Measurements from ENCODE around the gene SEMA5A. TPM values are rescaled to one million over a fixed set of nuclear protein-coding genes. Genes with fewer than 3 reads are reported as not detected.

Gene SEMA5A
- total and polyA plus RNA-seq, 11 donors: 4.6 to 71.5 (median 33.8) TPM

GRCh38 chr5:9477537-9477936, 68.3 kb downstream of the SEMA5A start:
- intact Hi-C loops (cut with DNase I): no loop called here
- no peak for ATAC-seq
- TF ChIP-seq CTCF (IDR thresholded peaks at IDR 0.05): no peak
- TF ChIP-seq POLR2A (IDR thresholded peaks at IDR 0.05): no peak
- Histone ChIP-seq H3K4me1 (peaks cover 0 to 11% (median 0%) of the 10 kb centered on the region in 12 donors), H3K4me3 (no peak overlapping the region), H3K9me3 (peaks cover 0 to 33% (median 17%) of the 10 kb centered on the region in 12 donors), H3K27me3 (no peaks in the 10 kb centered on the region), H3K27ac (no peak overlapping the region), H3K36me3 (no peaks in the 10 kb centered on the region)
- 64 to 82% (median 69%) methylated on average over 2 of the region's 2 CpGs for WGBS, 4 donors
- DNase-seq: no peak

GRCh38 chr5:9474219-9475002, 71.5 kb downstream of the SEMA5A start:
- peaks cover 0 to 15% (median 0%) of the 10 kb centered on the region in 12 donors for H3K4me1 ChIP-seq
- 79 to 84% (median 81%) methylated on average over 10 of the region's 10 CpGs for WGBS, 4 donors
- DNase-seq (no peak), ATAC-seq (peak in 1 of 4 donors; percentile 11)
- no peaks in the 10 kb centered on the region for H3K27me3 ChIP-seq
- intact Hi-C loops (cut with DNase I): no loop called here
- no peak for TF ChIP-seq CTCF (IDR thresholded peaks at IDR 0.05)
- no peak for TF ChIP-seq POLR2A (IDR thresholded peaks at IDR 0.05)
- no peak overlapping the region for H3K27ac ChIP-seq
- no peak overlapping the region for H3K4me3 ChIP-seq
- H3K36me3 ChIP-seq: peaks cover 0 to 4% (median 0%) of the 10 kb centered on the region in 9 donors
- H3K9me3 ChIP-seq: peaks cover 0 to 32% (median 17%) of the 10 kb centered on the region in 12 donors

GRCh38 chr5:9473624-9474023, 72.3 kb downstream of the SEMA5A start:
- Histone ChIP-seq H3K9me3 (peaks cover 0 to 25% (median 16%) of the 10 kb centered on the region in 12 donors), H3K36me3 (peaks cover 0 to 4% (median 0%) of the 10 kb centered on the region in 9 donors), H3K4me1 (peaks cover 0 to 15% (median 0%) of the 10 kb centered on the region in 12 donors), H3K27me3 (no peaks in the 10 kb centered on the region), H3K4me3 (no peak overlapping the region), H3K27ac (no peak overlapping the region)
- intact Hi-C loops (cut with DNase I): no loop called here
- no peak for TF ChIP-seq CTCF (IDR thresholded peaks at IDR 0.05)
- TF ChIP-seq POLR2A (IDR thresholded peaks at IDR 0.05): no peak
- 27 to 50% (median 37%) methylated on average over 2 of the region's 2 CpGs for WGBS, 4 donors
- peak in 3 of 4 donors; percentile 10 to 60 (median 54) for ATAC-seq
- no peak for DNase-seq

GRCh38 chr5:9470410-9470809, 75.5 kb downstream of the SEMA5A start:
- H3K9me3 ChIP-seq: peaks cover 0 to 4% (median 0%) of the 10 kb centered on the region in 12 donors
- no peaks in the 10 kb centered on the region for H3K27me3 ChIP-seq
- ATAC-seq (peak in 3 of 4 donors; percentile 49 to 78 (median 57)), DNase-seq (no peak)
- WGBS, 4 donors: 42 to 50% (median 48%) methylated on average over 1 of the region's 1 CpG
- peaks cover 0 to 26% (median 0%) of the 10 kb centered on the region in 12 donors for H3K4me1 ChIP-seq
- peaks cover 0 to 4% (median 0%) of the 10 kb centered on the region in 9 donors for H3K36me3 ChIP-seq
- TF ChIP-seq CTCF (IDR thresholded peaks at IDR 0.05) (no peak), POLR2A (IDR thresholded peaks at IDR 0.05) (no peak)
- no peak overlapping the region for H3K27ac ChIP-seq
- no peak overlapping the region for H3K4me3 ChIP-seq
- intact Hi-C loops (cut with DNase I): no loop called here
